NCI-H82 (cell line): ENCODE data around the gene USP47.
A peak's percentile ranks its signal among the peaks of the same experiment; 100 is the strongest.
"Not testable (repeated sequence)": the region's sequence is repeated elsewhere in the genome, so short reads cannot be mapped to it uniquely, and the experiment has no call there.

ENCODE experiments used
- DNase-seq: peaks from one replicate; lab custom pipeline; 2025; lab: John Stamatoyannopoulos, UW

USP47 gene

DNA sequence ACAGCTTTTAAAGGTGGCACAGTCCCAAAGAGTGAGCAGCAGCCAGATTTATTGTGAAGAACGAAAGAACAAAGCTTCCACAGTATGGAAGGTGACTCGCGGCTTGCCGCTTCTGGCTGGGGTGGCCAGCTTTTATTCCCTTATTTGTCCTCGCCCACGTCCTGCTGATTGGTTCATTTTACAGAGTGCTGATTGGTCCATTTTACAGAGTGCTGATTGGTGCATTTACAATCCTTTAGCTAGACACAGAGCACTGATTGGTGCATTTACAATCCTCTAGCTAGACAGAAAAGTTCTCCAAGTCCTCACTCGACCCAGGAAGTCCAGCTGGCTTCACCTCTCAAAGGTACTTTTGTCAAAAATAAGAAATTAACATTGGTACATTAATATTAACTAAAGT lies 10.4 kb upstream of the USP47 start:
- DNase-seq: not testable (repeated sequence)

DNA sequence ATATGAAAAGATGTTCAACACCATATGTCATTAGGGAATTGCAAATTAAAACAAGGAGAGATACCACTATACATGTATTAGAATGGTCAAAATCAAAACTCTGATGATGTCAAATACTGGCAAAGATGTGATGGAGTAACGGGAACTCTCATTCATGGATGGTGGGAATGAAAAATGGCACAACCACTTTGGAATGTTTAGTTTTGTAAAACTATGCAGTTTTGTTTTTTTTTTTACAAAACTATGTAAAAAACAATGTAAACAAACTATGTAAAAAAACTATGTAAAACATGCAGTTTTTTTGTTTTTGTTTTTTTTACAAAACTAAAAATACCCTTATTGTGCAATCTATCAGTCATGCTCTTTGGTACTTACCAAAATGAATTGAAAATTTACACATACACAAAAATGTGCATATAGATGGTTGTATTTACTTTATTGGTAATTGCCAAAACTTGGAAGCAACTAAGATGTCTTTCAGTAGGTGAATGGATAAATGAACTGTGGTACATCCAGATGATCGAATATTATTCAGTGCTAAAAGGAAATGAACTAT lies 5.0 kb upstream of the USP47 start:
- no peak for DNase-seq

DNA sequence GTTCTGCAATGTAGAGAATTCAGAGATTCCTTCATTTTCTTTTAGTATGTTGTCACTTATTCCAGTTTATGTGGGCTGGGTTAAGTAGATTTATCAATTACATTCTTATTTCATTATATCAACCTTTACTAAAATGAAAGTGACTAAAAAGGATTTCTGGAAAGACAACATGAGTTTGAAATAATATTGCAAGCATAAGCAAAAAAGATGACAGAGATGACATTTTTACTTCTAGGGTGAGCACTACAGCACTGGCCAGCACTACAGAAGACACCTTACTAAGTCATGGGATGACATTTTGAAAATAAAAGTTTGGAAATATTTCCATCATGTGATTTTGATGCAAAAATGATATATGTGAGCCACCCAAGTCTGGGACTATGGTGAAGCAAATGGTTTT lies 2.1 kb upstream of the USP47 start:
- DNase-seq: no peak

DNA sequence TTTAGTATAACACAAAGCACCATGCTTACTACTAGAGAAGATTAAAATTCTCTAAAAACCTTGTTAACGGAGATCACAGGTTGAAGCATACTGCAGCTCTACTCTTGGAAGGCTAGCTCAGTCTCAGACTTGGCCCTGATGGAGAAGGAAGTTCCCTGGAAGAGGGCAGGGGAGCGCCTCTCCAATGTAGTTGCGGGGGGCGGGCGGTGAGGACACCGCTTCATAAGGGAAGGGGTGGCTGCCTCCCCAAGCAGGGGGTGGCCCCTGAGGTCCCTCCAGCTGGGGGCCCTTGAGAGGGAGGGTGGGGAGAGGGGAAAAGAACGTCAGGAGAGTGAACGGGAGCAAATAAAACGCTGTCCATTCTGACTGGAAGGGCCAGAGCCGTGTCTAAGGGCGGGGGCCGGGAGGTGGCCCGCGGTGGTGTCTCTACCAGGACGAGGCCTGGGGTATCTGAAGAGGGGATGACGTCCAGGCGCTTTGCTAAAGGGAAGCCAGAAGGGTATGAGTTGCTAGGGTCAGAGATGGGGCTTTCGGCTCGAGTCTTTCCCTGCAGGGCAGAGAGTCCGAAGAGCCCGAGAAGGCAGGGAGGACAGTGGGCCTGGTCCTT lies 553 bp upstream of the USP47 start:
- DNase-seq: peak; percentile 69

DNA sequence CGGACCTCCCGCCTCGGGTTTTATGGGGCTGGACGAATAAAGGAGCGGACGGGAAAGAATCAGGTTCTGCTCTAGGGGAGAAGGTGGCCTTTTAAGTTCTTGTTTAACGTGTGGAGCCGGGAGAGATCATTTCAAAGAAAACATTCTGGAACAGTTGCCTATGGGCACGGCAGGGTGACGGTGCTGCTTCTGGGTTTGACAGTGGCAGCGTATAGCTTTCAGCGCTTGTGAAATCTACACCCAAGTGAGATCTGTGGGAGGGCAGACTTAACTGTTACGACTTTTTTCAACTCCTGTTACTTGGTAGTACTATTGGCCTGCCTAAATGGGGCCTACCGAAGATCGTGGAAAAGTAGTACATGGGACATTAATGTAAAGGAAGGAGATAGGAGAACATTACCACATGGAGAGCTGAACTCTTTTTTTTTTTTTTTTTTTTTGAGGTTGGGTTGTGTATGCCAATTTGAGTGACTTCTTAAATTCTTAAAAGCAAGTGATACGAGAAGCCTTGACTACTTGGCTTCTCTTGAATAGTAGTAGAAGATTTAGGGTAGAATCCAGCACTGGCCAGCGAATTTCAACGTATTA lies 743 bp downstream of the USP47 start:
- DNase-seq: peak; percentile 66

DNA sequence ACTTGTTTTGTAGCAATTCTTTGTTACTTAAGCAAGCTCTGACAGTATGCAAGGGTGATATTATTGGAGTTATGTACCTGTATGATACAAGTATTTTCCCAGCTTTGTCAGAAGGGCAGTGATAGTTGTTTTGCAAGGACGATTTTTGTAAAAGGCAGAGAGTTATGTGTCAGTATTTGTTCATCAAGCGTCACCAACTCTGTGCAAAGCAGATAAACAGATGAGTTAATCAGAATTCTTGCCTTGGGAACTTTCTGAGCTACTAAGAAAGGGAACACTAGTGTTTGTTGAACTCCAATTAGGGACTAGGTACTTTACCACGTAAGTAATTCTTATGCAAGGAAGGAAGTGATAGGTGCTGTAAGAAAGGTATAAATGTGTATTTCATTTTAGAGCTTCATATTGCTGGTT lies 1.4 kb downstream of the USP47 start:
- DNase-seq: no peak

DNA sequence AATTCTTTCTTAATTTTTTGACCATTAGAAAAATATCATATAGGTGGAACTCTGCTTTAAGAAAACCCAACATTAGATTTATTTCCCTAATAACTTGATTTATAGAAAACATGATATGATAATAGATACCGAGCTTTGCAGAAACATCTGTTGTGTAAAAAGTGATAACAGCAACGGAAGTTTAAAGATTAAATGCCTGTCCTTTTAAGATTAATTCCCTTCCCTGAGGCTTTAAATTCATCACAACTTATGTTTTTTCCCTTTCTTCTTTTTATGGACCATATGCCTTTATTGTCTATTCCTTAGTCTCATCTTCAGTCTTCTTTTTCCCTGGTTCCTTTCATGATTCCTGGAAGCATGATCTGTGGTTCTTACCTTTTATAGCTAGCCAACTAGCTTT lies 1.9 kb downstream of the USP47 start:
- DNase-seq: no peak

DNA sequence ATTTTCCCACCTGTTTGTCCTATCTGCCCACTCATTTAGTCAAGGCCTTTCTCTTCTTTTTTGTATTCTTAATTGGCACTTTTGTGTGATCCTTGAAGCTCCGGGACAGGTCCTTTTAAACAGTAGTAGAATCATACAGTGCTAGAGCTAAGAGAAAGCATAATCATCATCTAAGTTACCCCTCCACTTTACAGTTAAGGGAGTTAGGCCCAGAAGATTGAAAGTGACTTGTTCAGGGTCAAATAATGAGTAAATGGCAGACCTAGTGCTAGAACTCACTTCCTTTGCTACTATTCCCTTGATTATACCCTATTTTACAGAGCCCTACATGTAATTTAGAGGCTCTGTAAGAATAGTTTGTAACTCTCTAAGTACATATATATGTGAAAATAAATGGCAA lies 2.5 kb downstream of the USP47 start:
- DNase-seq: no peak

DNA sequence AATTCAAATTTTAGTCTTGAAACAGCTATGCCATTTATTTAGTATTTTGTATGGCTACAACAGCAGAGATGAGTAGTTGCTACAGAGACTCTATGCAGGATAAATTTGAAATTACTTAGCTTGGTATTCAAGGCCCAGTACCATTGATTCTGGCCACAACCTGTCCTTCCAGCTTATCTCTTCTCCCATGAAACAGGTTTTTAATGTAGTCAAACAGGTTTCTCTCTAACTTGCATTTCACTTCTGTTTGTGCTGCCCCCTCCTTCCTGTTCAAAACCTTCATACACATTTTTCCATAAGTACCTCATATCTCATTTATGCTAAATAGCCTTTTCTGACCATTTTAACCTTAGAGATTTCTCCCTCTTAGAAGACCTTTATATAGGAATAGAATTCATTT lies 3.3 kb downstream of the USP47 start:
- no peak for DNase-seq

DNA sequence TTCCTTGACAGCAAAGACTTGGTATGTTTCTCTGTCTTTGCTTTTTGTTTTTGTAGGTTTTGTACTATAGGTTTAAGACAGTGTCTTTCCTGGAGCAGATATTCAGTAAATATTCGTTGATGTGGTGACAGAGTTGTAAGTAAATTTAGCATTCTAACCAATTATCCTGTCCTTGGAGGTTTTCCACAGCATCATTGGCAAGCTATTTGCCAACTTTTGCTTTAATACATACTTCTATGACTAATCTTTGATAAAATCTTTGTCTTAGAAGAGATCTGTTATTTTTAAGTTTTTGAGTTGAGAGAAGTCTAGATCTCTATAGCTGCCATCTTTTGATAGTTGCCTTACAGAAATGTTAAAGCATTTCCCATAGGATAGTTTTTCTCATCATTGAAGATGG lies 3.8 kb downstream of the USP47 start:
- DNase-seq: no peak

DNA sequence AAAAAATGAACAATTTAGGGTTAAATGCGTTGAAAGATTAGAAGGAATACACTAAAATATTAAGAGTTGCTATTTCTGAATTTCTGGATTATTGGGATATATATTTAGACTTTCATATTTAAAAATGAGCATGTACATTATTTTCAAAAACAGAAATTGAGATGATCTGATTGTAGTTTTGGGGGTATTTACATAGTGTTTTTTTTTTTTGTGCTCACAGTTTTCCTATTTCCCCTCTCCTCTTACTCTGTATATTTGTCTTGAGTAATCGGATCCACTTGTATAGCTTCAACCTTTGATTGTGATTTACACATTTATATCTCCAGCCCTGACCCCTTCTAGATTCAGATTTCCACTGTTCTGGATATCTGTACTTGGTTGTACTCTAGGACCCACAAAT lies 5.3 kb downstream of the USP47 start:
- DNase-seq: no peak

DNA sequence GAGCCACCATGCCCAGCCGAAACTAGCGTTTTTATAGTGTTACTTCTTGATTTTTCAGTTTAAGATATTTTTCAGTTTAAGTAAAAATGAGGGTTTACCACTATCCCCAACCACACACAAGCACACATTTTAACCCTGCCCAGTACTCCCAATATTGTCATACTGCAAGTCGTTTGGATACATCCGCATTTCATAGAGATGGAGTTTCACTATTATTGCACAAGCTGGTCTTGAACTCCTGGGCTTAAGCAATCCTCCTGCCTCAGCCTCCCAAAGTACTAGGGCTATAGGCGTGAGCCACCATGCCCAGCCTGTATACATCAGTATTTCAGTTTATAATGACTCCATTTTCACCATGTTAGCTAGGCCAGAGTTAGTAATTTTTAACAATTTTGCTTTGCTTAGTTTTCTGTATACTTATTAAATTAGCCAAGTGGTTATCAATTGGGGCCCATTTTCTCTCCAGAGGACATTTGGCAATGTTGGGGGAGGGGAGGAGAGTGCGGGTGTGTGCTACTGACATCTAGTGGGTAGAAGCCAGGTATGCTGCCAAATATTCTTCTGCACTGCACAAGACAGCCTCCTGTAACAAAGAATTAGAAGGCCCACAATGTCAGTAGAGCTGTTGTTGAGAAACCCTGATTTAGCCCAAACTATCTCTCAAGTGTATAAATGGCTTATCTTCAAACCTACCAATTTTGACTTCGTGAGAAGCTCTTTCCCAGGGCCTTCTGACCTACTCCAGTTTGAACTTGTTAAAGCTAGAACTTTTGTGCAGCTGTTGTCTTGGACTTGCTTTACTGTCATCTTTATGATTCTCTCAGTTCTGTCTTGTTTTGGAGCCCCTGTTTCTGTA lies 7.3 kb downstream of the USP47 start:
- DNase-seq: peak; percentile 76

DNA sequence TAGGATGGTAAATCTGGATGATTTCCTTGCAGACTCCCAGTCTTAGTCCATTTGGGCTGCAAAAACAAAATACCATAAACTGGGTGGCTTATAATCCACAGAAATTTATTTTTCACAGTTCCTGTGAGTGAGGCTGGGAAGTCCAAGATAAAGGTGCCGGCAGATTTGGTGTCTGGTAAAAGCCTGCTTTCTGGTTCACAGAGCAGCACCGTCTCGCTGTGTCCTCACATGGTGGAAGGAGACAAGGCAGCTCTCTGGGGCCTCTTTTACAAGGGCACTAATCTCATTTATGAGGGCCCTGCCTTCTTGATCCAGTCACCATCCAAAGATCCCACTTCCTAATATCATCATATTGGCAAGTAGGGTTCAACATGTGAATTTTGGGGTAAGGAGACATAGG lies 8.9 kb downstream of the USP47 start:
- peak; percentile 61 for DNase-seq

DNA sequence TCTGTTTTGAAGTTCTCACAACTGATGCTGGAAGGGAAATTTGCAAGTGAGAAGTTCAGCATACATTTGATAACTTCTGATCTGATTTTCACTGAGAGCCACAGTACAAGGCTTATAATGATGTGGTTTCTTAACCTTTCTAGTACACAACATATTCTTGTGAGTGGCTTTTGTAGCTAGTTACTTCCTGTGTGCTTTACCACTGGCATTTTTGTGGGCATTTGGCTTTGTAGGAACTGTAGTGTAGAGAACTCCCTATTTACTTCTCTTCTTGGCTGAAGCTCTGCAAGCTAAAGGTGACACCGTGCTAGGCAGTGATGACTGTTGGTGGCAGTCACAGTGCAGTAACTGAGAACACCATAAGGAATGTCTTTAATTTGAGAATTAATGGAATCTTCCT lies 14.9 kb downstream of the USP47 start:
- DNase-seq: no peak

DNA sequence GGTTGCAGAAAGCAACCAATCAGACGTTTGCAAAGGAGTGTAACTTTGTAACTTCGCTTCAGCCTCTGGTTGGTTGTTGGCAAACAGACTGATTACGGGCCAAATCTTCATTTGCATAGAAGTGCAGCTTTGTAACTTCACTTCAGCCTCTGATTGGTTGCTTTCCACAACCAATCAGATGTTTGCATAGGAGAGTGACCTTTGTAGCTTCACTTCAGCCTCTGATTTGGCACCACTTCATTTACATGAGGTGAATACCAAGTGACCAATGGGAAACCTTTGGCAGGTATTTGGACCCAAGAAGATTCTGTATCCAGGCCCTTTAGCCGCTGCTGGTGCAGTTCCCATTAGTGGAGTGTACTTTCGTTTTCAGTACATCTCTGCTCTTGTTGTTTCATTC lies 16.0 kb downstream of the USP47 start:
- DNase-seq: no peak

DNA sequence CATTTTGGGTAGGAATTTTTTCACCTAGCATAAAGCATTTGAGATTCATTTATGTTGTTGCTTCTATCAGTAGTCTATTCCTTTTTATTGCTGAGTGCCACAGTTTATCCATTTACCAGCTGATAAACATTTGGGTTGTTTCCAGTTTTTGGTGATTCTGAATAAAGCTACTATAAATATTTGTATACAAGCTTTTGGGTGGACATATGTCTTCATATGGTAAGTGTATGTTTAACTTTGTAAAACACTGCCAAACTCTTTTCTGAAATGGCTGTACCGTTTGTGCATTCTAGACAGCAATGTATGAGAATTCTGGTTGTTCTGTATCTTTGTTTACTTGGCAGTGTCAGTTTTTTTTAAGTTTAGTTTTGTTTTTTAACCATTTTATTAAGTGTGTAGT lies 16.9 kb downstream of the USP47 start:
- DNase-seq: no peak

DNA sequence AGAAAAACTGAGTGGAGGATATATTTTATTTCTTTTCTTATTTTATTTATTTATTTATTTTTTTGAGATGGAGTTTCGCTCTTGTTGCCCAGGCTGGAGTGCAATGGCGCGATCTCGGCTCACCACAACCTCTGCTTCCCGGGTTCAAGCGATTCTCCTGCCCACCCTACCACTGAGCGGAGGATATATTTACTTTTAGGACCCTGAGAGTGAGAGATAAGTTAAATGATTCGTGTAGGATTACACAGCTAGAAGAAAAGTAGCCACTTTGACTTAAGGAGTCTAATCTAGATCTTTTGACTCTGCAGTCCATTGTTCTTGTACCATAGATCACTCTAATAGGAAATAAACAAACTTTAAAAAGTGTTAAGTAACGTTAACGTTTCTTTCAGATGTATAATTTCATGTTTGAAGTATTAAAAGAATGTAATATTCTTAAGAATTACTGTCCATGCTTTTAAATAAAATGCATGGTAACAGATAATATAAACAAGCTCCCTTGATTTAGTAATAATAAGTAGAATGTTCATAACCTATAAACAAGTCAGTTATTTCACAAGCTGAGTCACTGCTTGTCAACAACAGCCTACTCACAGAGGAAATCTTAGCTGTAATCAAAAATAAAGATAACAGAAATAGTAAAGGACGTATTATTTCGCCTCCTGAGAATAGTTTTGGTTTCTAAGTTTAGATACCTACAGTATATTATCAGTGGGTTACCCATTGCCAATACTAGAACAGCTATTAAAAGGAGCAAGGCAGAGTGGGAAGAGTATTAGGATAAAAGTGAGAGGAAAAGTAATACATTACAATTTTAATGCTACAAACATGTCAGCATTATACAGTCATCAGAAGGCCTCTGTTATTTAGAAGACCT lies 18.6 kb downstream of the USP47 start:
- no peak for DNase-seq

DNA sequence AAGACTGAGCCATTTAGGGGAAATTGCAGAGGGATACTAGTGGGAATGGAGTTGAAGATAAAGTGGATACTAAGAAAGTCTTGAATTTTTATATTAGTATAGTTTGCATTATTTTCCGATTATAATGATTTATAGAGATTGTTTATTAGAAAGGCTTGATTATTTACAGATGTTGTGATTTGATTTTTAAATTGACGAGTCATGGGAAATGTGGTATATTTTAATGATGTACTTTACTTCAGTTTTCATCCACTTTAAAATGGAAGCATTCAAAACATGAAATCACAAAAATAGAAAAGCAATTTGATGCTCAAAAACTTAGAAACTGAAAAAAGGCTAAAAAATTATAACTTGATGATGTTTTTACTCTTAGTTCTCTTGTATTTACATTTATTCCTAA lies 21.2 kb downstream of the USP47 start:
- DNase-seq: no peak

DNA sequence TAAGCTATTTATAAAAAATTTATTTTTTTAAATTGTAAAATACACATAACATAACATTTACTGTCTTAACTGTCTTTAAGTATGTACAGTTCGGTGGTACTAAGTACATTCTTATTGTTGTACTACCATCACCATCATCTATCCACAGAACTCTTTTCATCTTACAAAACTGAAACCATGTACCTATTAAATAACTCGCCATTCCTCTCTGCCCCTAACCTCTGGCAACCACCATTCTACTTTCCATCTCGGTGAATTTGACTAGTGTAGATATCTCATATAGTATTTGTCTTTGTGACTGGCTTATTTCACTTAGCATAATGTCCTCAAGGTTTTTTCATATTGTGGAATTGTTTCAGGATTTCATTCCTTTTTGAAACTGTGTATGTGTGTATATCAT lies 22.6 kb downstream of the USP47 start:
- DNase-seq: no peak

DNA sequence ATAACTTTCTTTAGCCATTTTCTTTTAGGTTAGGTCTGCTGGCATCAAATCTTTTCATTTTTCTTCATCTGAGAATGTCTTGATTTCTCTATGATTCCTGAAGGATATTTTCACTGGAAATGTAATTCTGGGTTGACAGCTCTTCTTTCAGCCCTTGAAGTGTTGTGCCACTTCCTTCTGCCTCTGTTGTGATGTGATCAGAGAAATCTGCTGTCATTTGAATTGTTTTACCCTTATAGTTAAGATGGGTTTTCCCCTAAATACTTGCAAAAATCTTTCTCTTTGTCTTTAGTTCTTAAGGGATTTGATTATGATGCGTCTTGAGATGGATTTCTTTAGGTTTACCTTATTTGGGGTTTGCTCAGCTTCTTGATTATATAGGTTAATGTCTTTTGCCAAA lies 23.0 kb downstream of the USP47 start:
- DNase-seq: no peak

DNA sequence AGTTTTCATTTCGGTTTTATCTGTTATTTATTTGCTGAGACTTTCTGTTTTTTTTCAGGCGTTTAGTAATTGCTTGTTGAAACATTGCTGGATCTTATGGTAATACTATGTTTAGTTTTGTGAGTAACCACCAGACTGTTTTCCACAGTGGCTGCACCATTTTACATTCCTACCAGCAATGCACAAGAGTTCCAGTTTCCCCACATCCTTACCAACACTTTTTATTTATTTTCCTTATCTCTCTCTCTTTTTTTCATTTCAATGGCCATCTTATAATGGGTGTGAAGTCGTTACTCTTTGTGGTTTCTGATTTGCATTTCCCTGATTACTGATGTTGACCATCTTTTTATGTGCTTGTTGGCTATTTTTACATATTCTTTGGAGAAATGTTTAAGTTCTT lies 23.7 kb downstream of the USP47 start:
- no peak for DNase-seq

DNA sequence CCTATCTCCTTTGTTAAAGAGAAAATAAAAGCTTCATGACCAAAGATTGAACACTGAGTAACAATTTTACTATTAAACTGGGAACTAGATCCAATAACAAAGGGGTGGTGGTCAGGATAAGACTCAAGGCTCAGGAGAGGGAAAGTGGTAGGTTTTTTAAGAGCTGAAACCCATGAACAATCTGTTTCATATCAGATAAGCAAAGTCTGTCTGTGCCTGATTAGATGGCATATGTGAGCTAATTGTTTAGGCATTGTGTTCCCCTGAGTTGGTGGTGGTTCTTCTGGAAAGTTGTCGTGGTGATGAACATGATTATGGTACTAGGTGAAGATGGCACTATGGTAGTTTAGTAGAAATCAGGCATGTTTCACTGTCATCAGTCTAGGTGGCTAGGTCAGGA lies 24.4 kb downstream of the USP47 start:
- DNase-seq: no peak
